ENCODE measurements around the gene DMBX1.

DMBX1 gene

GRCh38 chr1:46483589-46483988, 6.0 kb upstream of the DMBX1 start:
- DNase-seq, result no peak

- no peak for DNase-seq
These were observed 4.7 kb upstream of the DMBX1 start for GRCh38 chr1:46484783-46485490.

GRCh38 chr1:46485564-46486431, 3.8 kb upstream of the DMBX1 start:
- no peak for DNase-seq

GRCh38 chr1:46486432-46487015, 3.1 kb upstream of the DMBX1 start:
- no peak for DNase-seq

GRCh38 chr1:46487818-46488218, 1.8 kb upstream of the DMBX1 start:
- DNase-seq, result no peak

GRCh38 chr1:46488343-46489168, 1.1 kb upstream of the DMBX1 start:
- peak; percentile 25 for DNase-seq

- DNase-seq, result peak; percentile 65
These were observed 433 bp upstream of the DMBX1 start for GRCh38 chr1:46489169-46489637.

- no peak for DNase-seq
These were observed 695 bp downstream of the DMBX1 start for GRCh38 chr1:46490406-46490655.

- peak; percentile 88 for DNase-seq
These were observed 1.2 kb downstream of the DMBX1 start for GRCh38 chr1:46490656-46491442.

GRCh38 chr1:46491443-46492268, 2.0 kb downstream of the DMBX1 start:
- peak; percentile 78 for DNase-seq

GRCh38 chr1:46492269-46492853, 2.7 kb downstream of the DMBX1 start:
- peak; percentile 39 for DNase-seq

GRCh38 chr1:46492871-46493270, 3.2 kb downstream of the DMBX1 start:
- no peak for DNase-seq

- peak; percentile 18 for DNase-seq
These were observed 3.8 kb downstream of the DMBX1 start for GRCh38 chr1:46493316-46494032.

GRCh38 chr1:46494910-46495309, 5.3 kb downstream of the DMBX1 start:
- no peak for DNase-seq

GRCh38 chr1:46495778-46496177, 6.1 kb downstream of the DMBX1 start:
- no peak for DNase-seq

- DNase-seq, result no peak
These were observed 6.9 kb downstream of the DMBX1 start for GRCh38 chr1:46496505-46496904.

- no peak for DNase-seq
These were observed 7.4 kb downstream of the DMBX1 start for GRCh38 chr1:46497020-46497419.

GRCh38 chr1:46497665-46498064, 8.0 kb downstream of the DMBX1 start:
- no peak for DNase-seq

GRCh38 chr1:46501528-46501927, 11.9 kb downstream of the DMBX1 start:
- no peak for DNase-seq

- DNase-seq, result no peak
These were observed 13.8 kb downstream of the DMBX1 start for GRCh38 chr1:46503421-46503820.

All from right kidney (tissue), 1 donor.